NT2/D1 (cell line): ENCODE results near the gene HOXB6.

Experiments
- YY1 ChIP-seq: IDR thresholded peaks from 2 replicates; pipeline ENCODE4 v1.6.1; 2011; ENCODE audit not compliant: insufficient read length, insufficient read depth
- ZNF274 ChIP-seq: IDR thresholded peaks from 2 replicates; pipeline ENCODE4 v1.6.1; 2011; ENCODE audit warnings: mild to moderate bottlenecking, low read depth, low read length

- TF ChIP-seq ZNF274 = no peak
- no peak for TF ChIP-seq YY1
Observed at GRCh38 chr17:48570325-48571023, 34.3 kb downstream of the HOXB6 start.
